Thyroid gland (tissue), 4 donors: Measurements from ENCODE around the gene NVL.

Experiments
- POLR2A ChIP-seq, 2 donors: fragments of 450-650 bp; IDR thresholded peaks; one replicate each; pipeline ENCODE4 v1.6.1; 2017; ENCODE audit warnings: antibody characterized with exemption in 2 of 2, mild to moderate bottlenecking in 2 of 2, moderate library complexity in 1 of 2
- TF ChIP-seq, protein P1 (sequence below), 6 experiments: fragments of 200-600 bp in 3 of 6; fragments of 450-650 bp in 3 of 6; sonication (generic) in 3 of 6; IDR thresholded peaks; one replicate each; pipeline ENCODE4 v1.5.1; 2016 to 2019; ENCODE audit warnings: antibody characterized with exemption in 6 of 6, mild to moderate bottlenecking in 2 of 6, inconsistent platforms in 1 of 6, moderate library complexity in 1 of 6

GRCh38 chr1:224181453-224181810 is 148.5 kb downstream of the NVL start:
- TF ChIP-seq, protein P1, sequence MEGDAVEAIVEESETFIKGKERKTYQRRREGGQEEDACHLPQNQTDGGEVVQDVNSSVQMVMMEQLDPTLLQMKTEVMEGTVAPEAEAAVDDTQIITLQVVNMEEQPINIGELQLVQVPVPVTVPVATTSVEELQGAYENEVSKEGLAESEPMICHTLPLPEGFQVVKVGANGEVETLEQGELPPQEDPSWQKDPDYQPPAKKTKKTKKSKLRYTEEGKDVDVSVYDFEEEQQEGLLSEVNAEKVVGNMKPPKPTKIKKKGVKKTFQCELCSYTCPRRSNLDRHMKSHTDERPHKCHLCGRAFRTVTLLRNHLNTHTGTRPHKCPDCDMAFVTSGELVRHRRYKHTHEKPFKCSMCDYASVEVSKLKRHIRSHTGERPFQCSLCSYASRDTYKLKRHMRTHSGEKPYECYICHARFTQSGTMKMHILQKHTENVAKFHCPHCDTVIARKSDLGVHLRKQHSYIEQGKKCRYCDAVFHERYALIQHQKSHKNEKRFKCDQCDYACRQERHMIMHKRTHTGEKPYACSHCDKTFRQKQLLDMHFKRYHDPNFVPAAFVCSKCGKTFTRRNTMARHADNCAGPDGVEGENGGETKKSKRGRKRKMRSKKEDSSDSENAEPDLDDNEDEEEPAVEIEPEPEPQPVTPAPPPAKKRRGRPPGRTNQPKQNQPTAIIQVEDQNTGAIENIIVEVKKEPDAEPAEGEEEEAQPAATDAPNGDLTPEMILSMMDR (IDR thresholded peaks at IDR 0.05), result no peak
- TF ChIP-seq POLR2A (IDR thresholded peaks at IDR 0.05), result no peak
